K562 (cell line): ENCODE results near the gene ZSWIM8. TPM values are rescaled to one million over a fixed set of nuclear protein-coding genes. Genes with fewer than 3 reads are reported as not detected.

ENCODE experiments used
- ARID4B ChIP-seq: sonication (generic); formaldehyde crosslinking; IDR thresholded peaks from 2 replicates; pipeline ENCODE4 v1.8.0; 2022; ENCODE audit warnings: mild to moderate bottlenecking, missing genetic modification reagents
- CEBPB ChIP-seq: fragments of 450-650 bp; IDR thresholded peaks from 2 replicates; pipeline ENCODE4 v1.6.1; 2016; ENCODE audit warnings: missing genetic modification characterization, missing compliant biosample characterization
- E2F1 ChIP-seq: sonication (generic); formaldehyde crosslinking; IDR thresholded peaks from 2 replicates; pipeline ENCODE4 v1.8.1; 2023; ENCODE audit warnings: mild to moderate bottlenecking, missing genetic modification reagents, moderate library complexity
- GMEB1 ChIP-seq: fragments of 250-450 bp; sonication (Bioruptor Pico); IDR thresholded peaks from 2 replicates; pipeline ENCODE4 v1.4.0; 2020; ENCODE audit warnings: mild to moderate bottlenecking
- KDM4B ChIP-seq, 2 experiments: fragments of 450-650 bp in 1 of 2; sonication (generic) in 1 of 2; IDR thresholded peaks; 2 replicates each; pipeline ENCODE4 v1.6.1; 2016 to 2017; ENCODE audit warnings: borderline replicate concordance in 2 of 2, antibody characterized with exemption in 1 of 2, low read depth in 1 of 2, mild to moderate bottlenecking in 1 of 2
- MEF2D ChIP-seq: conservative IDR thresholded peaks from 2 replicates; pipeline ENCODE4 v1.6.1; 2016; ENCODE audit warnings: low read depth, missing genetic modification characterization, missing compliant biosample characterization
- NEUROD1 ChIP-seq: fragments of 150-350 bp; IDR thresholded peaks from 2 replicates; pipeline ENCODE4 v1.6.1; 2014; ENCODE audit warnings: borderline replicate concordance, low read length, low read depth; ENCODE audit not compliant: partially characterized antibody
- NFRKB ChIP-seq: fragments of 450-650 bp; IDR thresholded peaks from 2 replicates; pipeline ENCODE4 v1.6.1; 2016; ENCODE audit warnings: low read depth
- NONO ChIP-seq, 2 experiments: fragments of 200-400 bp in 1 of 2; fragments of 450-650 bp in 1 of 2; formaldehyde crosslinking in 1 of 2; IDR thresholded peaks; 2 replicates each; pipeline ENCODE4 v1.6.1; 2017; ENCODE audit warnings: low read depth in 2 of 2, mild to moderate bottlenecking in 2 of 2, moderate library complexity in 2 of 2, low read length in 1 of 2
- NR3C1 ChIP-seq: sonication (generic); formaldehyde crosslinking; IDR thresholded peaks from 2 replicates; pipeline ENCODE4 v1.8.1; 2022; ENCODE audit warnings: missing genetic modification reagents
- SIN3A ChIP-seq, 2 experiments: fragments of 150-350 bp in 1 of 2; IDR thresholded peaks; 2 replicates each; pipeline ENCODE4 v1.6.1; 2011 to 2016; ENCODE audit warnings: borderline replicate concordance in 2 of 2, low read depth in 2 of 2, low read length in 2 of 2, mild to moderate bottlenecking in 2 of 2, moderate library complexity in 2 of 2; ENCODE audit not compliant: control insufficient read depth in 1 of 2
- SMARCA4 ChIP-seq: fragments of 450-650 bp; IDR thresholded peaks from 2 replicates; pipeline ENCODE4 v1.6.1; 2016
- TFAP4 ChIP-seq: sonication (generic); formaldehyde crosslinking; IDR thresholded peaks from 2 replicates; pipeline ENCODE4 v1.8.0; 2022; ENCODE audit warnings: missing genetic modification reagents, mild to moderate bottlenecking, moderate library complexity, borderline replicate concordance
- ZNF639 ChIP-seq, 2 experiments: fragments of 200-800 bp in 1 of 2; sonication (Bioruptor generic) in 1 of 2; sonication (generic) in 1 of 2; formaldehyde crosslinking in 1 of 2; IDR thresholded peaks in 1 of 2; conservative IDR thresholded peaks in 1 of 2; 2 replicates each; pipeline versions ENCODE4 v1.5.0 to v1.6.1; 2016 to 2020; ENCODE audit warnings: missing compliant biosample characterization in 1 of 2, missing genetic modification characterization in 1 of 2, missing genetic modification reagents in 1 of 2
- polyA plus RNA-seq, 8 experiments: library from polyadenylated mRNA; depleted of rRNA in 4 of 8; stranded (reverse) in 5 of 8; unstranded in 3 of 8; fragments of >200 nt; fragmentation: Nextera tagmentation in 2 of 8; fragmentation: Illumina TruSeq in 1 of 8; extraction: Ambion mirVana in 2 of 8; extraction: Trizol in 1 of 8; gene quantifications; 2 replicates each; pipeline versions ENCODE4 v1.2.1 to v1.2.3, GENCODE V29; 2011 to 2014; ENCODE audit warnings: inconsistent platforms in 1 of 8, missing spikeins in 1 of 8
- total RNA-seq, 7 experiments: library from RNA; depleted of rRNA in 6 of 7; stranded (reverse); fragments of >200 nt in 6 of 7; fragmentation: Illumina TruSeq in 2 of 7; extraction: Trizol in 2 of 7; gene quantifications; 2 replicates each; pipeline versions ENCODE4 v1.2.1 to v1.2.3, GENCODE V29; 2011 to 2021; ENCODE audit warnings: low replicate concordance in 1 of 7

Gene ZSWIM8
- total and polyA plus RNA-seq, 9 of the 15 experiments (the other 6 are each of a cell fraction or from before 2014, with no cell fraction given), result 5.6 to 47.8 (median 26.7) TPM

- TF ChIP-seq ZNF639 (CRISPR knock-in tag; conservative IDR thresholded peaks at IDR 0.05 in 1 of 2, IDR thresholded peaks at IDR 0.05 in 1 of 2) (peak in 1 of 2 experiments; percentile 64; a peak in 1 of 4 replicates), NFRKB (peak; percentile 78), SIN3A (IDR thresholded peaks at IDR 0.05; ENCODE audit: borderline replicate concordance in 2 of 2, control insufficient read depth in 1 of 2, low read depth in 2 of 2, low read length in 2 of 2) (peak in 1 of 2 experiments; percentile 90; a peak in 2 of 4 replicates), E2F1 (CRISPR knock-in tag) (no peak; the same call in 1 of the 2 replicates), NONO (IDR thresholded peaks at IDR 0.05; ENCODE audit: low read depth in 2 of 2, low read length in 1 of 2) (0 out of 4 replicates have a peak, but pooled peaks of 1 of the 2 experiments have one; percentile 65), GMEB1 (peak; percentile 98), NR3C1 (CRISPR knock-in tag) (no peak), TFAP4 (peak; percentile 97), MEF2D (tag) (0 out of 2 replicates have a peak, but pooled peaks have one; percentile 56), ARID4B (CRISPR knock-in tag) (peak; percentile 80; the same call in 1 of the 2 replicates), CEBPB (tag) (peak; percentile 51), NEUROD1 (peak; percentile 21), KDM4B (IDR thresholded peaks at IDR 0.05; ENCODE audit: borderline replicate concordance in 2 of 2, low read depth in 1 of 2) (peak in 1 of 2 experiments; percentile 63; a peak in 1 of 4 replicates), SMARCA4 (0 out of 2 replicates have a peak, but pooled peaks have one; percentile 13)
These were observed 3.3 kb upstream of the ZSWIM8 start, which contains the start of gene CHCHD1 (continued) for GRCh38 chr10:73781879-73782748.
